22Rv1 (cell line): ENCODE data around the gene EID3.

ENCODE experiments used
- H3K27ac ChIP-seq: fragments of 450-650 bp; 2 replicates; pipeline ENCODE4 v1.5.1; 2017
- ZFX ChIP-seq: fragments of 450-650 bp; IDR thresholded peaks from 2 replicates; pipeline ENCODE4 v1.6.1; 2017; ENCODE audit warnings: antibody characterized with exemption, borderline replicate concordance
- TF ChIP-seq, protein P1 (sequence below): fragments of 450-650 bp; IDR thresholded peaks from 2 replicates; pipeline ENCODE4 v1.5.1; 2017; ENCODE audit warnings: mild to moderate bottlenecking

The EID3 gene

DNA sequence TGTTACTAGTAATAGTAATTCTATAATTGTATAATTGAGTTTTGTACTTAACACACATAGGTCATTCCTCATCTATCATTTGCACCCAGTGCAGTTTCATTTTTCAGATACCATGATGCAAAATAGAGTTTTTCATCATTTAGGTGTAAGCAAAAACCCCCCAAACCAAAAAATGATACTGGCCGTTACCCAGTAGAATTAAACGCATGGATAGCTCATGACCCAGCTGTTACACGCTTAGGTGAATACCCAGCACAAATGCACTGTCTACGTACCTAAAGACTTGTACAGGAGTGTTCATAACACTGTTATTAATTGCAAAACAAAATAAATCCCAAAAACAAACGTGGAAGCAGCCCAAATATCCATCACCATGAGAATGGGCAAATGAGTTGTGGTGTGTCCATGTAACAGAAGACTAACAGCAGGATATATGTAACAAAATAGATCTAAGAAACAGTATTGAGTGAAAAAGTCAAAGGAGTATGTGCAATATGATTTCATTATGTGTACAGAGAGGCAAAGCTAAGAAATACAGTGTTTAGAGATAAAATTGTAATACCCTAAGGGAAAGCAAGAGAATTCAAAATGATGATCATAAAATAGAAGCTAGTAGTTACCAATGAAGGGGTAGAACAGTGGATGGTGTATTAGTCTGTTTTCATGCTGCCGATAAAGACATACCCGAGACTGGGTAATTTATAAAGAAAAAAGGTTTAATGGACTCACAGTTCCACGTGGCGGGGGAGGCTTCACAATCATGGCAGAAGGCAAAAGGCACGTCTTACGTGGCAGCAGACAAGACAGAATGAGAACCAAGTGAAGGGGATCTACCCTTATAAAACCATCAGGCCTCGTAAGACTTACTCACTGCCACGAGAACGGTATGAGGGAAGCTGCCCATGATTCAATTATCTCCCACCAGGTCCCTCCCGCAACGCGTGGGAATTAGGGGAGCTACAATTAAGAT lies 49.8 kb downstream of the EID3 start:
- H3K27ac ChIP-seq, result no peak overlapping the region
- TF ChIP-seq, protein P1, sequence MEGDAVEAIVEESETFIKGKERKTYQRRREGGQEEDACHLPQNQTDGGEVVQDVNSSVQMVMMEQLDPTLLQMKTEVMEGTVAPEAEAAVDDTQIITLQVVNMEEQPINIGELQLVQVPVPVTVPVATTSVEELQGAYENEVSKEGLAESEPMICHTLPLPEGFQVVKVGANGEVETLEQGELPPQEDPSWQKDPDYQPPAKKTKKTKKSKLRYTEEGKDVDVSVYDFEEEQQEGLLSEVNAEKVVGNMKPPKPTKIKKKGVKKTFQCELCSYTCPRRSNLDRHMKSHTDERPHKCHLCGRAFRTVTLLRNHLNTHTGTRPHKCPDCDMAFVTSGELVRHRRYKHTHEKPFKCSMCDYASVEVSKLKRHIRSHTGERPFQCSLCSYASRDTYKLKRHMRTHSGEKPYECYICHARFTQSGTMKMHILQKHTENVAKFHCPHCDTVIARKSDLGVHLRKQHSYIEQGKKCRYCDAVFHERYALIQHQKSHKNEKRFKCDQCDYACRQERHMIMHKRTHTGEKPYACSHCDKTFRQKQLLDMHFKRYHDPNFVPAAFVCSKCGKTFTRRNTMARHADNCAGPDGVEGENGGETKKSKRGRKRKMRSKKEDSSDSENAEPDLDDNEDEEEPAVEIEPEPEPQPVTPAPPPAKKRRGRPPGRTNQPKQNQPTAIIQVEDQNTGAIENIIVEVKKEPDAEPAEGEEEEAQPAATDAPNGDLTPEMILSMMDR, result no peak
- no peak for TF ChIP-seq ZFX

DNA sequence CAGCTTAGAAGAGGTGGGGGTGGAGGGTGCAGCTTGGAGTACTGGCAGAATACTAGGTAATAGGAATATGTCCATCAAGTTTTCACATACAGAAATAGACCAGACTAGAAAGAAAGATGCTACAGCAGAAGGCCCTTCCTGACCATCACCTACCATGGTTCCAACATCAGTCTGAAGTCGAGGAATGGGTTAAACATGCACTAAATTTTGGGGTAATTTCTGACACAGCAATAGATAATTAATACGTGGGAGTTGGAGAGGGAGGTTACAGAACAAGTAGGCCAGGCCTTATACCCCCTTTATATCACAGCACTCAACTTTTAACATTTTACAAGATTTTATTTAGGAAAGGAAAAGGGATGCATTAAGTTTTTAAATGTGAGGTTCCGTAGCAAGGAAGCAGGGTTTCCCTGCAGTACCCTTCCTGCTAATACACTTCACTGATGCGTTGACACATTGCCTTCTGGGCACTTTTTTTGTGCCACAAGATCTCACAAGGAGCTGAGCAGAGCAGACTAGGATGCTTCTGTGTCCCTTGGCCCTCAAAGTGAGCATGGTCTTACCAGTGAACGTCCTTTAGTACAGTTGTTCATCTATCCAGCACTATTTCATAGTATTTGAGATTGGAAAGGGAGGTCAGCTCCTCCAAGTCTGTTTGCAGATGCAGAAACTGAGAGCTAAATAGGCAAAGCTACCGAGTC lies 50.8 kb downstream of the EID3 start:
- H3K27ac ChIP-seq, result no peak overlapping the region
- TF ChIP-seq, protein P1, result no peak
- TF ChIP-seq ZFX, result no peak
